NK-92 (cell line): ENCODE data around the gene ZFHX3.

Experiments used
- DNase-seq: peaks from one replicate; lab custom pipeline; 2025; ENCODE audit not compliant: unreplicated experiment; lab: John Stamatoyannopoulos, UW

The ZFHX3 gene

DNA sequence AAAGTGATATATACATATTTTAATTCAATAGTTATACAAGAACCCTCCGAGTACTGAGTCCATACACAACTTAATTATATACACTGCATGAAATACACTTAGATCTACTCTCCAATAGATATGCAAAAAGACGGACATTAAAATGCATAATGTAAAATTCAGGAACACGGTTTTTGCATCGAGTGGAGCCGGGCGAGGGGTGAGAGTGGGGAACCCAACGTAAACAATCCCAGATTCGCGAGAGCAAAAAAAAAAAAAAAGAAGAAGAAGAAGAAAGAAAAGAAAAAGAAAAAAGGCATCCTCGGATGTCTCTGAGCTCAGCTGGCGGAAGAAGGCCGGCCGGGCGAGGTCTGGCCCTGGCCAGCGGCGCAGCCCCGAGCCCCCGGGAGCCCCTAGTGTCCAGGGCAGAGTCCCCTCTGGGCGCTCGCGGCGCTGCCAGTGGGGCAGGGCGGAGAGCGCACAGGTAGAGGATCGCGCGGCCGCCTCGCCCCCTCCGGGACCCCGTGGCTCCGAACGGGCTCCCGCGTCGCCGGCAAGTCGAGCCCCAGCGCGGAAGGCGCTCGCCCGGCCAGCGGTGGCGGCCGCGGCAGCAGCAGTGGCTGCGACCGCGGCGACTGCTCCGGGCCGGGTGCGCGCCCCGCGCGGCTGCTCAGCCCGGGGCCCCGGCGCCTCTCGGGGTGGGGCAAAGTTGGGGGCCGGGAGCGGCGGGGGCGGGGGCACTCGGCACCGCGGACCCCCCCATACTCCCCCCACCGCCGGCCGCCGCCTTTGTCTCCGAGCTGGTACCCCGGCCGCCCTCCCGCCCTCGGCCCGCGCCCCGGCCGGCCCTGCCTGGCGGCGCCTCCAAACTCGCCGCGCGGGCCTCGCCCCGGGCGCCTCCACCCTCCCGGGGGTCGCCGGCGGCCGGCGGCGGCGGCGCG, 9.6 kb upstream of the ZFHX3 start:
- no peak for DNase-seq

DNA sequence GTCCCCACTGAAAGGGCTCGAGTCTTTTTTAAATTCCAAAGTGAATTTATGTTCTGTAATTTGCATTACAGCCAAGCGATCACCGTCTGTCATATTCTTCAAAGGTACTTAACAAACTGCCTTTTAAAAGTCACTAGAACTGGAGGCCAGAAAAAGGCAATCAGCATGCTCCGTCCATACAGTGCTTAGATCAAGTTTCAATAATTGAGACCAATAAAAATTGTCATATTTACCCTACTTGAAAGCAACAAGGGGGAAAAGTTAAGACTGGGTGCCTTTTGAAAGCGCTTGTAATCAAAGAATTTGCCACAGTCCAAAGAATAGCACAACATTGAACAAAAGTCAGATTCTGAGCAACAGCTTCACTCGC, 9.0 kb upstream of the ZFHX3 start:
- DNase-seq: no peak

DNA sequence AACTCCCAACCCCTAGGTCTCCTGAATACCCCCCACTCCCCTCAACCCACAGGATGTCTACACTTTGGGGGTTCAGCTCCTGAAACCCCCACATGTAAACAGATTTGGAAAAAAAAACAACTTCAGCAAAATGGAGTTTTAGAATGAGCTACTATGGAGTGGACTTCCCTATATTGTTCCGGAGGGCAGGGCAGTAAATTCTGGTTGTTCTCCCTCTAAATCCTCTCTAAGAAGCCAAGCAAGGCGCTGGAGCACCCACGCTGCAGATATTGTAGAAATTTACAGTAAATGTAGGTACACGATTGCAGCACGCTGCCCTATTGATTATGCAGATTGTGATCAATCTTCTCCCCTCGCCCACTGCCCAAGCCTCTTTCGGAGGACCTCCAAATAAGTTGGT, 8.5 kb upstream of the ZFHX3 start:
- DNase-seq: no peak

DNA sequence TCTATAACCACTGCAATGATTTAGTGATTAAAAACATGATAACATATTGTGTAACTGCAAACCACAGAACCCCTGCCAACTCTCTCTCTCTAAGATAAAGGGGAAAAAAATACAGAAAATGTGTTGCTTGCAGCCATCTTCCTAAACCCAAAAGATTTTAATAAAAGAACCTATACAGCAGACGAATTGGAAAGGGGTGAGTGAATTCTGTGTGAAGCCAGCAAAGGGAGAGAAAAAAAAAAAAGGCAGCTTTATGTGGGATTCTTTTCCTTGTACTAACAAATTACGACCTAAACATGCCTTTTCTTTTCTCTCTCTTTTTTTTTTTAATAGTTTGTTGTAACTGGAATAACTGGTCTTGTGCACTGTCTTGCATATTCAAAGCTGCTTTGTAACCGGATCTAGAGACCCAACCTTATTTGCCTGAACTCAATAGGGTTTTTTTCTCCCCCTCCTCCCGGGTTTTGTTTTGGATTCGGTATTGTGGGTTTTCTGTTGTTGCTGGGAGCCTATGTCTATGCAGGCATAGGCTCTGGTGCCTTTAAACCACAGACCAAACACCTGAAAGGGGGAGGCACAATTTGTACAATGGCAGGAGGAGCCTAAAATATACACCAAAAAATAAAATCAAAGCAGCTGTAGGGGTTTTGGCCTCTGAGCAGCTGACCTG, 7.0 kb upstream of the ZFHX3 start:
- no peak for DNase-seq

DNA sequence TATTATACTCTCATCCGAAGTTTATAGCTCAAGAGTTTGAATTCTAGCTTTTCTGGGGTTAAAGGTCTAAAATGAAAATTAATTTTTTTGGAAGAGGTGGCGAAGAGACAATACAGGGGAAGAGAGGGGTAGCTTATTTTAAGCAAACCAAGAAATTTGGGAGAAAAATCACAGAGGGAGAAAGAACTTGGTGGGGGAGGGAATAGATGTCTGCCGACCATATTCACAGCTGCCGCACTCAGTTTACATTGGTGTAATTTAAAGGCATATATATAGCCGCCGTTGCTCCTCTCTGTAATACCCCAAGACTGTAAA, 6.5 kb upstream of the ZFHX3 start:
- no peak for DNase-seq

DNA sequence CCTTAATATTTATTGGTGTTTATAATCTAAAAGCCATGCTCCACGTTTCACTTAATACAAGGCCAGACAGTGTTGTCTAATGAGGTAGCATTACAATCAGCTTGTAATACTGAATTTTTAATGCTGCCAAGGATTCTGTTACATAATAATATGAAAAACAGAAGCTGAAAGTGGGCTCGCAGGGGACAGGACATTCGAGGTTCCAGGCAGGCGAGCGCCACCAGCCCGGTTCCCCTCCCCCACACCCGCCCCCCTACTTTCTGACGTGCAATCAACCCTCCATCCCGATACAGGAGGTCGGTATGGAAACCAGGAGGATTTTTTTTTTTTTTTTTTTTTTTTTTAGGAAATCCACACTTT, 6.2 kb upstream of the ZFHX3 start:
- no peak for DNase-seq

DNA sequence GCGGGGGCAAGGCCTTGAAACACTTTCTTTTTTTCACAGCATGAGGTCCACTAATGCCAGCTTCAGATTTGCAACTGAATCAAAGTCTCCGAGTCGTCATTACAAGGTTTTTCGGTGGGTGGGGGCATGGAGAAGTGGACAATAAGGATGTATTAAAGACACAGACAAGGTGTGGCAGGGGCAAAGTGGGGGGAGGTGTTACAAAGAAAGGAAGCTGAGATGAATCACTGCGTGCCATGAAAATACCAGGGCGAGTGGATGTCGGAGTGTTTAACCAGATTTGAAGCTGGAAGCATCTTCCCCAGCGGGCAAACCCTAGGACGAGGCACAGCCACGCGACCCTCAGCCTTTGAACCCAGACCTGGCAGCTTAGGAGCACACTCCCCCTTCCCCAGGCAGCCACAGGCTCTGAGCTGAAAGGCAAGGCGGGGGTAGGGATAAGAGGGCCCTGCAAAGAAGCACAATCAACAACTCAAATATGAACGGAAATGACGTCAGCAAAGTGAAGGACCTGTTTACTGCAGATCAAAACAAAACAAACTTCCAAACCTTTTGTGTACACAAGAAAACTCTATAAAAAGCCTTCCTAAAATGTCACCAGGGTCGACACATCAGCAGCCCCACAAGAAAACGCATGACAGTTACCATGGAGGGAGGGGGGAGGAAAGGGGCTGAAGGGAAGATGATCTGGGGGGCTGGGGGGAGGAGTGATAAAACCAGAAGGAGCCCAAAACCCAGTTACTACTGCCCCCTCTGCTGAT, 5.6 kb upstream of the ZFHX3 start:
- DNase-seq: no peak

DNA sequence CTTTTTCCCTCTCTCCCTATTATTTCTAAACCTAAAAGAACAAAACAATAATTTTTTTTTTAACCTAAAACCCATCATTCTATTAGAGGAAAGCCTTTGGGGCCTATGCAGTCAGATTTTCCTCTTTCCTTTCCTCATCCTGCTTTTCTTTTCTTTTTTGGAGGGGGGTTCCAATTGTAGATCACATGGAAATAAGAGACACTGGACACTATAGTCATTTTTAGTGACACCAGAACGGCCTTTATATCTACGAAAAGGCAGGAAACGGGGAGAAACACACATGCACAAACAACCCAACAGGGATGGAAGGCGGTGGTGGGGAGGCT, 5.1 kb upstream of the ZFHX3 start:
- no peak for DNase-seq

DNA sequence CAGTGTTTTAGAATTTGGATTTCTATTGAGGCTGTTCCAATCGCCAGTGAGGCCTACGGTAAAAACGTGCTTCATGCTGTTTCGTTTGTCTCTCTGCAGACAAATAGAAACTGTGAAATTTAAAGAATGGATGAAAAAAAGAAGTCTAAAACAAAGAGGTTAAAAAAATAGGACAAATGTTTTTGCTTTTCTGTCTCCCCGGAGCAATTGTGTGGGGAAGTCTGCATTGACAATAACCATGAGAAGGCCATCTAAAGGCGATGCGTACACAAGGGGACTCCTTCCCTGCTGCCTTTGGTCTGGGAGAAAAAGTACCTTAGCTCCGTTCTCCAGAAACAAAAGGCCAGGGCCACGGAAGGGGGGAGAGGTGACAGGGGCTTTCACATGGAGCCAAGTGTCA, 4.6 kb upstream of the ZFHX3 start:
- no peak for DNase-seq

DNA sequence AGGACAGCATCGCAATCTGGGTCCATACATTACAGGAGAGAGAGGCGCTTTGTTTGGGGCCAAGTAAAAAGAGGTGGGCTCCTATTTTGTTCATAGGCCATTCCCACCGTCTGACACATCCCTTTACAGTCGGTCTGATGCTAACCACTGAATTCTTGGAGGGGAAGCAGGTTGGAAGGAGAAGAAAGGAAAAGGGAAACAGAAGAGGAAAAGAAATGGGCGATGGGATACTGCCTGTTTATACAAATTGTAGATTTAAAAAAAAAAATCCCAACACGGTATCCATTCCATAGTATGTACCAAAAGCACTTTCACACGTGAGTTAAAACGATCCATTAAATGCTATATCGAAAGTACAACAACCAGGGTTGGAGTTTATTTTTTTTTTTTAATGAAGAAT, 4.0 kb upstream of the ZFHX3 start:
- no peak for DNase-seq

DNA sequence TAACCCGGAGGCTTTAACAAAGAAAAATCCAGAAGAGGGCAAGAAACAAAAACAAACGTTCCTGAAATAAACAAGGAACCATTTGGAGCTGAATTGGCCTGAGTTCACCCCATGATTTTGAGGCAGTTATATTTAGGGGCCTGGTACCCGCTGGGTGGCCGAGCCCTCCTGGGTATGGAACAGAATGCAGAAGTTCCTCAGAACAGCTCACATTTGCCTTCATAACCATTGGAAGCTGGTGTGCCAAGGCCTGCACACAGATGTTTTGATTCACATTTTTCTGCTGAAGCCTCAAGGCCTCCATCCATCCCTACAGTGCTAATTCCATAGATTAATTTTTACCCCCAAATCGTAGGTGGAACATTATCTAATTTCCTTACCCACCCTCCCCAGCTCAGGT, 3.3 kb upstream of the ZFHX3 start:
- no peak for DNase-seq

DNA sequence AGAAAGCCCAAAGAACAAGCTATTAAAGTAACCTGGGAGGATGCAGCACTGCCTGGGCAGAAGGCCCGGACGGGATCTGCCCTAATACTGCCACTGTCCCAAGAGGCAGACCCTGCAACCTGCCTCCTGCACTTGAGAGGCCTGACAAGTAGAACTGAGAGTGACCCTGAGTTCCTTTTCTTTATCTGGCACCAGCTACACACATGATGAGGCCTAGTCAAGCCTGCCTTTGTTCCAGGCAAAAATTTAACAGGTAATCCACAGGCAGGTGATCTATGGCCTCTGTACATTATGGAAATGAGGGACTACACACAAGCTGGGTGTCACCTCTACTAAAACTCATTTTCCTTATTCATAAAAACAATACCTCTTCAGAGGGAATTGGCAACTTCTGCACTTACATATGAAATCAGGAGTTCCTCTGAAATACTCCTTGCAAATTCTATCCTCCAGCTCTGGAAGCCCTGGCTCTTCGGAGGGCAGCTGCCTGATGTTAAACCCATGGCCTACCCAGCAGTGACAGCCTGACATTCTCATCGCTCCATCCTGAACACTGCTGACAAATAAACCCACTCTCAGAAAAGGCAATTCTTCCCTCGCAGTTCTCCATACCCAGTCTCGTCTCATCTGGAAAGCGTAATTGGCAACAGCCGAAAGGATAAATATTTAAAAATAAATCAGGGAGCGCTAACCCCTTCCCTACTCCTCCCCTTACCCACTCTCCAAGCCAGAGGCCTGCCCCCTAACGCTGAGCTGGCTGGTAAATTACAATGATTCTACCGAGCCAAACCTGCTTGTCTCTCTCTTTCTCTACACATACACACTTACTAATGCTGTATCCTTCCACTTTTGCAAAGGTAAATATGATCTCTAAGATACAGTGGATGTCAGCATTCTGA, 2.5 kb upstream of the ZFHX3 start:
- DNase-seq: no peak

DNA sequence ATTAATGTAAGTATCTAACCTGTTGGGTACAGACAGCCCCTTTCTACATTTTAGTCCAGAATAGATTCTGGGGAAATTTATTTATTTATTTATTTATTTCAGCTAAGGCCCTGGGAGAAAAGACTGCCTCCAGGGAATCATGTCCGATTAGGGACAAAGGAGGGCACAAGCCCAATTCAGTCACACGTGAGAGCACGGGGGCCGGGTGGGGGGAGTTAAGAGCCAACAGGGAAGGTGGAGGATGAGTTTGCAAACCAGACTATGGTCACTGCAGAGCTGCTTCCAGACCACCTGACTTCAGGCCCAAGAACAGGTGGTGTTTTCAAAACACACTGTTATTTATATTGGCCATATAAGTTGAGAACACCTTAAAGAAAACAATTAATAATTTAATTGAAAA, 1.6 kb upstream of the ZFHX3 start:
- DNase-seq: no peak

DNA sequence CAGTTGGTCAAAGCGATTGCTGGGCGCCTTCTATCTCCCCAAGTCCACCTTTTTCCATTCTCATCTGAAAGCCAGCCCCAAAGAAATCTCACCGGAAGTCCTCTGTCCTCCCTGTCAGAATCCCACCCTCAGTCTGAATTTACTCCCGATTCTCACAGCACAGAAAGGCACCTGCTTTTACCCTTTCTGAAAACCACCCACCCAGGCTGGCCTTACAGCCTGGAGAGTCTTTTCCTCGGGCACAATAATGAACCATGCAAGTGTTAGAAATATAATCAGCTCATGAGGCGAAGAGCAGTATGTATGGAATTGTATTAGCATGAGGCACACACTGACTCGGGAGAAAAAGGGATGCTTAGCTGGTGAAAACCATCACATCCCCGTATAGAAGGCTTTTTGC, 1.2 kb upstream of the ZFHX3 start:
- no peak for DNase-seq

DNA sequence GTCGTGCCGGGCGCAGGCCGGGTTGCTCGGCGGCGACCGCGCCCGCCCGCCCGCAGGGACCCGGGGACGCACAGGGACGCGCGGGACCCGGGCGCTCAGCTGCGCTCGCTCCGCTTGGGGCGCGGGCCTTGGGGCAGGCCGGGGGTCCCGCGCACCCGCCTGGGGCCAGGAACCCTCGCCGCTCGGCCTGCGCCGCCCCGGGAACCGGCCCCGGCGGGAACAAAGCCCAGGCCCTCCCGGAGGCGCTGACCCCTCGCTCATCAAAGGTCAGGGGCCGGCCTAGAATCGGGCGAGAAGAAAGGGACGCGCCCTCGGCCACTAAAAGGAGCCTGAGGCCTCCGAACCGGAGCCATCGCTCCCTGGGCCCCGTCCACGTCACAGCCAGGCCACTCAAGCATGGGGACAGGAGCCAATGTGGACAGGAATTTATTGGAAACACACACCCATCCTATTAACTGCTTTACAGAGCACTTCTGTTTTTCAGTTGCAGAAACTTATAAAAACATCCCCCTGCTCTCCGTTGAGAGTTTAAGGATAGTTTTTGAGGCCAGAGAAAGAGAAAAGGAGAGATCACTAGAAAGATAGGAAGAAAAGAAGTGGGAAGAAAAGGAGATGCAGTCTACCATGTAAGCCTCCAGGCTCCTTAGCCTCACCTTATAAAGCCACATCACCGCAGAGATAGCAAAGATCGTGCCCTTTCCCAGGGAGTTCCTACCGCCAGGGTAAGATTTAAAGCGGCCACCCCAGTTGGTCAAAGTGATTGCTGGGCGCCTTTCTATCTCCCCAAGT, 558 bp upstream of the ZFHX3 start:
- no peak for DNase-seq

DNA sequence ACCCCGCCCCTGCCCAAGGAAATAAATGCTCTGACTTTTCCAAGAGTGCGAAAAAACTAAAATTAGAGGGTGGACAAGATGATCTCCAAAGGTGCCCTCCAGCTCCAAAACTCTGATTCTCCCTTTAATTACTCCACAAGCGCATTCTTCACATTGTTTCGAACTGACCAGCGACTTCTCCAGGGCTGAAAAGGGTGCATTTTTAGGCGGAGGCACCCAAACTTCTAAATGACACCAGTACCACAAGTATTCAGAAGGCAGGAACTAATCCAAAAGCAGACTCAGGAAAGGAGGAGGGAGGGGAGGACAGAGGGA, 750 bp downstream of the ZFHX3 start:
- no peak for DNase-seq

DNA sequence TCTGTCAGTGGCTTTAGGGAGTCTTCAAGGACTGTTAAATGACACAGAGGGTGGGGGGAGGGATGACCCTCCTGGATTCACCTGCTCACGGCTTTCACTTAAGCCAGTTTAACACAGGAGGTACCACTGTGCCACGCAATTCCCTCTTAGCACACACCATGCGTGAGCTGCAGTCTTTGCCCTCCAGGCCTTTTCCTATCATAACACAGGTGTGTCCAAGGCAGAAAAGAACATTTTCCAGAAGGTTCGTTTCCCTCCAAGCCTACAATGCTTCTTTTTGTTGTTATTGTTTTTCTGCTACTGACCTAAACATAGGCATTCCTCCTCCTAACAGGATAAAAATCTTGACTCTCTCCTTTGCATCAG, 1.1 kb downstream of the ZFHX3 start:
- no peak for DNase-seq

DNA sequence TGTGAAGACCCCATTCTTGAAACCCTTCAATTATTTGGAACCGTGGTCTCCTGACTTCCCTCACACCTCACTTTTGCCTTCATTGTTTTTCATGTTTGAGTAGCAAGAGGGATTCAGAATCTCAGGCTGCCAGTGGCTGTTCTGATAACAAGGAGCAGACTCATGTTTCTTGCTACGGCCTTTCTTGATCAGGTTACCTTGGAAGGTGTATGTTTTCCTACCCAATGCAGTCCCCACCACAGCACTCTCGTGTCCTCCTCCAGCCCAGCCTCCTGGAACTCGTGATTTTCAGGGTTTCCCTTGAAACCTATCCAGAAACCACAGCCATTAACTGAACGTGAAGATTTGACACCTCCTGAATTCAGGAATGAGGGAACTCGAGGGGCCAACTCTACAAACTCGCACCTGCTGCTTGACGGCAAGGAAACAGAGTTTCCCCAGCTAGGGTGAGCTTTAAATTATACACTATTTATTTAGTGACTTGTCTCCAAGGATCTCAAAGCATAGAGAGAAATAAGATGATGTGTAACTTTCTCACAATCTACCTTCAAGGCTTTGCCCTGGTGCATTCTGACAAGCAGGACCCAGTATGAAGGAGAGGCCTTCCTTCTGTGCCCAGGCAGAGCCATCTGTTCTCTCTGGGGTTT, 1.6 kb downstream of the ZFHX3 start:
- DNase-seq: no peak

DNA sequence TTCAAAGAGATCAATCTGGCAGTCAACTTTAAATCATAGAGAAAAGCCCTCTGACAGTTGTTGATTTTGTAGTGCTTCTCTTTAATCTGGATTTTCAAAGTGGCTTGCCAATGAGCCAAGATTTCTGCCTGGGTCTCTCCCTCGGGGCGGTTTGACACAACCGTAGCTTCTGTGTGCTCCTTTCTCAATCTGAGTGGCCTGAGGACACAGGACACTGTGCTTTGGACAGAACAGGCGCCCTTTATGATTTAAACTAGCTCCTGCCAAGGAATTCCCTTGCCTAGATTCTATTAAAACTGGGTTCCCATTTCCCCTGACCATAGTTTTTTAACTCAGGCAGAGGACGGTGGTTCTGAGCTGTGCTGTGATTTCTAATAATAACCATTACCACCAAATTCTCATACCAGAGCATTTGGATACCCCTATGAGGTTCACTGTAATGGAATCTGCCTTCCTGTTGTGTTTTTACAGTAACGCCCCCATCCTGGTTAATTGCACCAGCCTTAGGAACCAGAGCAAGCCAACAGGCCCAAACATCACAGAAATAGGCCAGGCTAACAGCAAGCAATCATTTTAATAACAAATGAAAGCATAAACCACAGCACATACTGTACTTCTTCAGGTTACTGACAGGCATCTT, 4.0 kb downstream of the ZFHX3 start:
- DNase-seq: no peak

DNA sequence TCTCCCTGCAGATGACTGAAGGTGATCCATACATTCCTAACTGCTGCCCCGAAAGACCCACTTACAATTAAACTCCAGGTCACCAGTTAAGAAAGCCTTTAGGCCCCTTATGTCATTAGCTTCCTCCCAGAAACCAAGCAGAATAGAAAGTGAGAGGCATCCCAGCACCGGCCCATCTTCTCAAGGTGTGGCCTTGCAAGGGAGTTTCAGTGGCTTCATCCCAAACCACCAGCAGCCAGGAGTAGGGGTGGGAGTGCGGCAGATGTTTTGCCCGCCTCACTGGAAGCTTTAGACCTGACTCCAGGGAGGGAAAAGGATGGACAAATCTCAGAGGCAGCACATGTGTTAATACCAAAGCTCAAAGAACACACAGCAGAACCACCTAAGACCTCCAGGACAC, 5.1 kb downstream of the ZFHX3 start:
- DNase-seq: no peak
